Measurements from ENCODE around the gene RECK.
"Not testable (repeated sequence)": the region's sequence is repeated elsewhere in the genome, so short reads cannot be mapped to it uniquely, and the experiment has no call there.

RECK gene

GRCh38 chr9:36142510-36143244, 106.0 kb downstream of the RECK start:
- DNase-seq = no peak

GRCh38 chr9:36143245-36143641, 106.5 kb downstream of the RECK start:
- DNase-seq = no peak

DNA sequence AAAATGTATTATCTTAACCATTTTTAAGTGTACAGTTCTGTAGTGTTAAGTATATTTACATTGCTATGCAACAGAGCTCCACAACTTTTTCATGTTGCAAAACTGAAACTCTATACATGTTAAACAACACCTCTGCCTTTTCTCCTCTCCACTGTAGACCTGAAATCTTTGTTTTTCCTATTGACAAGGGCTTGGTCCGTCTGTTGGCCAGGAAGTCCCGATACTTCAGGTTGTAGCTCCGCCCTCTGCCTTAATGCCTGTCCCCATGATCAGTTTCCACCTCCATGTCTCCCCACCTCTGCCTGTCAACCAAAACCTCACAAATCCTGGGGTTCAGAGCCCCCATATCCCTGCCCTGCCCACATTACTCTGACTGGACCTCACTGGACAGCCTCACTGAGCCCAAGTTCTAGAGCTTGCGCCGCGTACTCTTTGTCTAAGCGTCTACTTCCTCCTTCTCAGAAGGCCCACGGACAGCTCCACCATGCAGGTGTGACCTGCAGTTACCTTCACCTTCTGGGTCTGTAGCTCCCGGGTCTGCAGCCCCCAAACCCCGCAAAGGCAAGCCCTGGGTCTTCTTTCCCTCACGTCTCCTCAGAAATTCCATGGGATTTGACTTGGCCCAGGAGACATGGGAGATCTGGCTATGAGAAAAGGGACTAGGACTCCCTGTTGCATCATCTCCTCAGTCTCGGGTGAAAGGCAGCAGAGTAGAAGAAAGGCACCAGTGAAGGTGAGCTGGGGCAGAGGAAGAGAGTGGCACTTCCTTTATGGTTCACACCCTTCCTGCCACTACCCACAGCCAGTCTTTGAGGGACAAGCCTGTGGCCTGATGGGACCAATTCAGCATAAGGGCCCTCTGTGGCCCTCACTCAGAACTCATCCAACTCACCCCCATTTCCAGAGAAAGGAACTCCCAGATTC, 107.9 kb downstream of the RECK start:
- DNase-seq = no peak

- DNase-seq = no peak
Measured at GRCh38 chr9:36145970-36146369, 109.3 kb downstream of the RECK start.

DNA sequence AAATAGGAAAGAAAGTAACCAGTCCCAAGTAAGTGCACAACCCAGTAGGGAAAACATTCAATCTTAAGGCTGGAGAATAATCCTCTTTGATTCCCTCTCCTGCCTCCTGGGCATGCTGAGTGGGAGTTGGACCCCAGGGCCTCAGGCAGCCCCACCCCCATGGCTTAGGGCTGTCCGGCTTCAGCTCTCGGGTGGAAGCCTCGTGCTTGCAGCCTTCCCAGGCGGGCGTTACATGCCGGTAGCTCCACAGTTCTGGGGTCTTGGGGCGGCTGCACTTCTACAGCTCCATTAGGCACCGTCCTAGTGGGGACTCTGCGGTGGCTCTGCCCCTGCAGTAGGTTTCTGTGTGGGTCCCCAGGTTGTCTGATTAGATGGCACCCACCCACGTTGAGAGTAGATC, 109.9 kb downstream of the RECK start:
- DNase-seq = no peak

- no peak for DNase-seq
Measured at GRCh38 chr9:36147441-36148175, 110.9 kb downstream of the RECK start.

DNA sequence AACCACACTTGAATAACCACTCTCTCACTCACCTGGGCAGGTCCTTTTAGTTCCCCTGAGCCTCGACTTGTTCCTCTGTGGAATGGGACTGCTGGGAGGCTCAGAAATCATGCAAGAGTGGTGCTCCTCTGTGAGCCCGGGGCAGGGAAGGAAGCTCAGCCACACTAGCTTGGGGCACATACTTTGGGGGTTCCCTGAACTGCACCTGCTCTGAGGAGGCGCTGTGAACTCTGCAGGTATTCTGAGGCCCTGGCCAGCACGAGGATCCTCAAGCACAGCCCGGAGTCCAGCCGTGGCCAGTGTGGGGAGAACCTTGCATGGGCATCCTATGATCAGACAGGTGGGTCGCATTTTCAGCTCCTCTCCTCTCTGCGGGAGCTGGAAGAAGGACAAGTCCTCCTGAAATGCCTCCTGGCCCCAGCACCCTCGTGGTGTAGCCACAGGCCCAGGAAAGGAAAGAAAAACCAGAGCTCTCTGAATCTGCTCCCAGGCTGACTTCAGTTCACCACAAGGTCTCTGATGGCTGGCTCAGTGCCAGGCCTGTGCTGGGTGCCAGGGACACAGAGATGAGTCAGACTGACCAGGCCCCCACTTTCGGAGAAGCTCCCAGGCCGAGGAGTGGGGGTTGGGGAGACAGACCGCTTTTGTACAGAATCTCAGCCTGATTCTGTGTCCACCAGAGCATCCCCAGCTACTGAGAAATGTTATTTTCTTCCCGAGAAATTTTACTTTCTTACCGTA, 111.8 kb downstream of the RECK start:
- DNase-seq = peak; percentile 98

- DNase-seq = peak; percentile 92
Measured at GRCh38 chr9:36149197-36149596, 112.5 kb downstream of the RECK start.

DNA sequence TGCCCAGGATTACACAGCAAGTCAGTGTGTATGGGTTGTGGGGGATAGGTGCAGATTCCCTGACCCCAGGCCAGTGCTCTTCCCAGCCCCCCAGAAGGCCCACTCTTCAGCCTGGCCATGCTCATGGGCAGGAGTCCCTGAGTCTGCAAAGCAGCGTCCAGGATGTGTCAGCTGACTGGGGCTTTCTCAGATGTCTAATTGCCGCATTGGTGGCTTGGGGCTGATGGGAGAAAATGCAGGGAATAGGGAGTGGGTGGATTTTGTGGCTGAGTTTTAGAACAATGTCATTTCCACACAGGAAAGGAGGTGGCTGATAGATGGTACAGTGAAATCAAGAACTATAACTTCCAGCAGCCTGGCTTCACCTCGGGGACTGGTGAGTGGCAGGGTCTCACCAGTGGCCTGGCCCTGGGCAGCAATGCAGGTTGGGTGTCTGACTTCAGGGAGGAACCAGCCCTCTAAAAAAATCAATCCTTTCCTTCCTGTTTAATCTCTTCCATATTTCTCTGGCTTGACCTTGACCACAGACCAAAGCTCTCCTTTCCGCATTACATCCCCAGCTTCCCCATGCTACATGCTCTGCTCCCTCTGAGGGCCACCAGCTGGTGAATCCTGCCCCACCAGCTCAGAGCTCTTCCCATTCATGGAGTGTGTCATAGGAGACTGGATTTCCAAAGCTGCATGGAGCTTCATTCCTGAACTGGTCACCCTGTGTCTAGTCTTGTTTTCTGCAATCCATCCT, 114.0 kb downstream of the RECK start:
- DNase-seq = peak; percentile 53

- peak; percentile 67 for DNase-seq
Measured at GRCh38 chr9:36151316-36152210, 114.8 kb downstream of the RECK start.

GRCh38 chr9:36152741-36153438, 116.2 kb downstream of the RECK start:
- DNase-seq = no peak

DNA sequence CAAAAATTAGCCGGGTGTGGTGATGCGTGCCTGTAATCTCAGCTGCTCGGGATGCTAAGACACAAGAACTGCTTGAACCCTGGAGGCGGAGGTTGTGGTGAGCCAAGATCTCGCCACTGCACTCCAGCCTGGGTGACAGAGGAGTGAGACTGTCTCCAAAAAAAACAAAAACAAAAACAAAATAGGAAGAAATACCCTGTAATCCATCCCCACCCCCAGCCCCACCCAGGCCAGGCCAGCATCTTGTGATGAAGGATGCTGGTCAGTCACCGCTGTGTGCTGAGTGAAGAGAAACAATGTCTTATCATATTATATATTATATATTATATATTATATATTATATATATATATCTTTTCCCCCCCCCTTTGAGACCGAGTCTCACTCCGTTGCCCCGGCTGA, 117.0 kb downstream of the RECK start:
- DNase-seq = no peak

DNA sequence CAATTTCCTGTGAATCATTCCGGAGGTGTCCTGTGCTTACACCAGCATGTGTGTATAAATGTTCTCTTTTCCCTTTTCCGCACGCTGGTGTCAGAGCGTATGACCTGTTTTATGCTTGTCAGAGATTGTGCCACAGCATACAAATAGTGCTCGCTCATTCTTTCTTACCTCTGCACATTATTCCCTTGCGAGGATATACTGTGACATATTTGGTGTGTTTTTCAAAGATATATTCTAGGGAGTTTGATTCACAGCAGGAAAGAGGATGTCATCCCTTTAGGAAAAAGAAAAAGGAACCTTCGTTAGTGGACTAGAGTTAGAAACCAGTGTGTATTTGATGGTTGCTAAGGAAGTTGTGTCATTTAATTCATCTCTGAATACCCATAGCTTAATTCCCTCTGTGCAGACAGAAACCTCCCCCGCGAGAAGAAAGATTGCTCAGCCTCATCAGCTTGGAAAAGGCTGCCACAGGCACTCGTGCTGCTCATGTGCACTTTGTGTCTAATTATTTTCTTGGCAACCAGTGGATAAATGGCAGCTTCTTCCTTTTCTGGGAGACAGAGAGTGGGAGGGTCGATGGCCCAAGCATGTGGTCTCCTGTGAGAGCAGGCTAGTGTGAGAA, 117.7 kb downstream of the RECK start:
- peak; percentile 51 for DNase-seq

GRCh38 chr9:36156116-36156515, 119.4 kb downstream of the RECK start:
- no peak for DNase-seq

- DNase-seq = peak; percentile 42
Measured at GRCh38 chr9:36158122-36158521, 121.4 kb downstream of the RECK start.

DNA sequence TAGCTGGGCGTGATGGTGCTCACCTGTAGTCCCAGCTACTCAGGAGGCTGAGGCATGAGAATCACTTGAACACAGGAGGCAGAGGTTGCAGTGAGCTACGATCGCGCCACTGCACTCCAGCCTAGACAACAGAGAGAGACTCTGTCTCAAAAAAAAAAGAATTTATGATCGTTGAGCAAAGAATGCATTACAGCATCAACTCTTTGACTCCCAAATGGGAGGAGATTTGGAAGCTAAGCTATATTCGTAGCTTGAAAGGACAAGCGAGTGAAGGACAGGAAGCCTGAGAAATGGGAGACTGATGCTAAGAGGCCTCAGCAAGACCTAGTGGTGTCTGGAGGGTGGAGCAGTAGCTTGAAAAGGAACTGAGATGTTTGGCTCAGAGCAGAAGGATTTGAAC, 122.2 kb downstream of the RECK start:
- DNase-seq = peak; percentile 73

DNA sequence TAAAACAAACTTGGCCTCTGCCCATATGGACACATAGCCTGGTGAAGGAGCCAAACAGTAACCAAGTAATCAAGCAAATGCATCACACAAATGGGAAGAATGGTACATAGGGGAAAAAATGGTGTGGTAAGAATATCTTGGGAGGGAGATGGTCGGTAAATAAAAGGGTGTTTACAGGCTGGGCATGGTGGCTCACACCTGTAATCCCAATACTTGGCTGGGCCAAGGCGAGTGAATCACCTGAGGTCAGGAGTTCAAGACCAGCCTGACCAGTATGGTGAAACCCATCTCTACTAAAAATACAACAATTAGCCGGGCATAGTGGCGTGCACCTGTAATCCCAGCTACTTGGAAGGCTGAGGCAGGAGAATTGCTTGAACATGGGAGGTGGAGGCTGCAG, 122.8 kb downstream of the RECK start:
- not testable (repeated sequence) for DNase-seq

- not testable (repeated sequence) for DNase-seq
Measured at GRCh38 chr9:36160126-36160525, 123.4 kb downstream of the RECK start.

DNA sequence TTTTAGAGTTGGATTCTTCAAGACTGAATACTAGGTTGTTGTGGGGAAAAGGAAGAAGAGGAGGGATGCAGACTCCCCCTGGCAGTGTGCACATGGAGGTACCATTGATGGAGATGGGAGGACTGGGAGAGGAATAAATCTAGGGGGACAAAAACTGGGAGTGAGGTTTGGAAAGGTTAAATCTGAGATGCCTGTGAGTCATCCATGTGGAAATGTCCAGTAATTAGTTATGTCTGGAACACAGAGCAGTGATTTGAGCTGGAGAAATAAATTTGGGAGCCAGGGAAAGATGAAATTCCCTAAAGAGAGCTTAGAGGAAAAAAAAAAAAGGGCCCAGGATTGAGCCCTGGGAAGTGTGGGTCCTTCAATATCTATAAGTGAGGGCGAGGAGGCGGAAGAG, 124.5 kb downstream of the RECK start:
- peak; percentile 71 for DNase-seq
